ENCODE data around the gene PRPSAP2.

PRPSAP2 gene

DNA sequence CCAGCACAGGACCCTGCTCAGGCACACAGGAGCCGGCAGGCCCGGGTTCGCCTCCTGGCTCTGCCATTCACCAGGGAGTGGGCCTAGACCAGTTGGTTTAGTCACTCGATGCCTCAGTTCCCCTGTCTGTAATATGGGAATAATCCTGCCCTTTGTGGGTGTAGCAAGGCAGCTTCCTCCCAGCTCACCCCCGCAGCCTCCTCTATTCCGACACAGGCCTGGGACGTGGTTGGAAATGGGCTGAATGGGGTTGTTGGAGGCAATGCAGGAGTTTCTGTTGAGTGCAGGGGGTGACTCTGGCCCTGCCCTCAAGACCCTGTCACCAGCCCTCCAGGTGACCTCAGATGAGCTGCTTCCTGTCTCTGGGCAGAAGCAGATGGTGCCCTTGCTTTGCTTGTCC, 113.9 kb downstream of the PRPSAP2 start:
- no peak overlapping the region for H3K4me3 ChIP-seq (ENCODE audit: low read length in 2 of 2)
- no peak overlapping the region for H3K9ac ChIP-seq (ENCODE audit: low read length in 2 of 2)
- H3K36me3 ChIP-seq (ENCODE audit: control insufficient read depth in 2 of 2, insufficient read depth in 2 of 2, low read length in 2 of 2) = no peaks in the 10 kb centered on the region
- no peaks in the 10 kb centered on the region for H3K4me1 ChIP-seq (ENCODE audit: control insufficient read depth, insufficient read depth, low read length)
- no peaks in the 10 kb centered on the region for H3K27me3 ChIP-seq (ENCODE audit: control insufficient read depth in 1 of 2, insufficient read depth in 2 of 2, low read length in 2 of 2)
- no peaks in the 10 kb centered on the region for H3K9me3 ChIP-seq (ENCODE audit: control insufficient read depth in 2 of 2, low read length in 2 of 2)
- no peak overlapping the region for H3K27ac ChIP-seq (ENCODE audit: low read length)

DNA sequence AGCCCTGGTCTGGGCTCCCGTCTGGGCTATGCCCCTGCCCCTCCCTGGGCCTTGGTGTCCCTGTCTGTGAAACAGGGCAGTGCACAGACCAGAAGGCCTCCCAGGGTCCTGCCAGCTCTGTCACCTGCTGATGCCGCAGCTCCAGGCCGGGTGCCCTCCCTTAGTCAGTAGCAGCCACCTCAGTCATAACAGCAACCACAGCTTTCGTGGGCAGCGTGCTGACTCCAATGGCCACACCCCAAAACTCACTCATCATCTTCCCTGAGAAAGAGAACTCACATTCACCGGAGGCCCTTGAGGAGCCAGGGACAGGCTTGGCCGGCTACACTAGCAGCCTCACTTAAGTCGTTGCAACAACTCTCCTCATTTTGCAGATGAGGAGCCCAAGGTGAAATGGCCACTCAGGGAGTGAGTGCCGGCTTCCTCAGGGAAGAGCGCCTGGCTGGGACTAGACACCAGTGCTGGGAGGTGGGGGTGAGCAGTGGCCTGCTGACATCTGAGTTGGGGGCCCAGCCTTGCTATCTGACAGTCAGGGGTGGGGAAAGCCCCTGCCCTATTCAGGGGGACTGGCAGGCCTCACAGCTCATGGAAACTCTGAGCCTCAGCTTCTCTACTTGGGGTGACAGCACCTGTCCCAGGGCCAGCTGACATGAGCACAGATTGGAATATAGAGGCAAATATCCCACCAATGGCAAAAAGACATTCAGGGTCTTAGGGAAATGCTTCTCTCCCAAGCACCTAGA, 116.6 kb downstream of the PRPSAP2 start:
- no peak overlapping the region for H3K9ac ChIP-seq (ENCODE audit: low read length in 2 of 2)
- peaks cover 0 to 2% of the 10 kb centered on the region in 2 donors for H3K36me3 ChIP-seq (ENCODE audit: control insufficient read depth in 2 of 2, insufficient read depth in 2 of 2, low read length in 2 of 2)
- H3K27ac ChIP-seq (ENCODE audit: low read length) = no peak overlapping the region
- H3K4me1 ChIP-seq (ENCODE audit: control insufficient read depth, insufficient read depth, low read length) = no peaks in the 10 kb centered on the region
- no peaks in the 10 kb centered on the region for H3K27me3 ChIP-seq (ENCODE audit: control insufficient read depth in 1 of 2, insufficient read depth in 2 of 2, low read length in 2 of 2)
- no peaks in the 10 kb centered on the region for H3K9me3 ChIP-seq (ENCODE audit: control insufficient read depth in 2 of 2, low read length in 2 of 2)
- no peak overlapping the region for H3K4me3 ChIP-seq (ENCODE audit: low read length in 2 of 2)

DNA sequence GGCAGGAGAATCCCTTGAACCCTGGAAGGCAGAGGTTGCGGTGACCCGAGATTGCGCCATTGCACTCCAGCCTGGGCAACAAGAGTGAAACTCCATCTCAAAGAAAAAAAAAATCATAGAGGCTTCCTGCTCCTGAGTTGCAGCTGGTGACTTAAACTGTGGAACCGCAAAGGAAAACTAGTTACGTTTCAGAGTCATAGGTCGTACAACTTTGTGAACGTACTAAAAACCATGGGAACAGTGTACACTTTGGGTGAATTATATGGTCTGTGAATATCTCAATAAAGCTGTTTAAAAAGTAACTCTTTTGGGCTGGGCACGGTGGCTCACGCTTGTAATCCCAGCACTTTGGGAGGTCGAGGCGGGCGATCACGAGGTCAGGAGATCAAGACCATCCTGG, 117.7 kb downstream of the PRPSAP2 start:
- no peak overlapping the region for H3K9ac ChIP-seq (ENCODE audit: low read length in 2 of 2)
- H3K27me3 ChIP-seq (ENCODE audit: control insufficient read depth in 1 of 2, insufficient read depth in 2 of 2, low read length in 2 of 2) = no peaks in the 10 kb centered on the region
- H3K4me3 ChIP-seq (ENCODE audit: low read length in 2 of 2) = no peak overlapping the region
- H3K27ac ChIP-seq (ENCODE audit: low read length) = no peak overlapping the region
- peaks cover 0 to 2% of the 10 kb centered on the region in 2 donors for H3K36me3 ChIP-seq (ENCODE audit: control insufficient read depth in 2 of 2, insufficient read depth in 2 of 2, low read length in 2 of 2)
- no peaks in the 10 kb centered on the region for H3K9me3 ChIP-seq (ENCODE audit: control insufficient read depth in 2 of 2, low read length in 2 of 2)
- H3K4me1 ChIP-seq (ENCODE audit: control insufficient read depth, insufficient read depth, low read length) = no peaks in the 10 kb centered on the region

DNA sequence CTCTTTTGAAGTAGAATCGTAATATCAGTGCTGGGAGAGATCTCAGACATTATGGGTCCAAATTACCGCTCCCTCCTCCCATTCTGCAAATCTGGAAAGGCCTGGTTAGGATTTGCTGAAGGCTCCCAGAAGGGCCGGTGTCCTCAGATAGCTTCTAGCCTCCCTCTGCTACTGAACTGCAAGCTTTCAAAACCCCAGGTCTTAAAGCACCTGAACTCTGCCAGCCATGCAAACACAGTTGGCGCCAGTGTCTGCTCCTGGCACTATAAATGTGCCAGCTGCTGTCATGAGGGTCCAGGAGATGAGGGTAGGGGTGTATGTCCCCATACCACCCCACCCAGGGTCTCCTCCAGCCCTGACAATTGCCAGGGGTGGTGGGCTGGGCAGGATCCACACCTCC, 118.3 kb downstream of the PRPSAP2 start:
- Histone ChIP-seq H3K4me3 (ENCODE audit: low read length in 2 of 2) (no peak overlapping the region), H3K36me3 (ENCODE audit: control insufficient read depth in 2 of 2, insufficient read depth in 2 of 2, low read length in 2 of 2) (peaks cover 0 to 2% of the 10 kb centered on the region in 2 donors), H3K9ac (ENCODE audit: low read length in 2 of 2) (no peak overlapping the region), H3K27ac (ENCODE audit: low read length) (no peak overlapping the region), H3K27me3 (ENCODE audit: control insufficient read depth in 1 of 2, insufficient read depth in 2 of 2, low read length in 2 of 2) (no peaks in the 10 kb centered on the region), H3K4me1 (ENCODE audit: control insufficient read depth, insufficient read depth, low read length) (no peaks in the 10 kb centered on the region), H3K9me3 (ENCODE audit: control insufficient read depth in 2 of 2, low read length in 2 of 2) (no peaks in the 10 kb centered on the region)

DNA sequence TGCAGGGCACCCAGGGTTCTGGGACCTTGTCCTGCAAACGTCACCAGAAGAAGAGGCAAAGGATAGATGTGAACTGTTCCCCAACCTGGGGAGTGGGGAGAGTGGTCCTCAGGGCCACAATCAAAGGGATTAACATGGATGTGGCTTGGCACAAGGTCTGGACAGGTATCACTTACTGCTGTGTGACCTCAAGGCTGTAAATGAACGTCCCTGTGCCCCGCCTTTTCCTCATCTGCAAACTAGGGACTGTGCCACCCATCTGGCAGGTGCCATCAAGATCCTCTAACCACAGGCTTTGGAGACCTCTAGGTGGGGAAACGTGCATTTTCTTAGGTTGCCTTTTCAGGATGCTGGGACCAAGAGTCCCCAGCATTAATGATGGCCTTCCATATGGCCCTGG, 119.1 kb downstream of the PRPSAP2 start:
- Histone ChIP-seq H3K4me1 (ENCODE audit: control insufficient read depth, insufficient read depth, low read length) (no peaks in the 10 kb centered on the region), H3K9me3 (ENCODE audit: control insufficient read depth in 2 of 2, low read length in 2 of 2) (no peaks in the 10 kb centered on the region), H3K36me3 (ENCODE audit: control insufficient read depth in 2 of 2, insufficient read depth in 2 of 2, low read length in 2 of 2) (peaks cover 0 to 2% of the 10 kb centered on the region in 2 donors), H3K4me3 (ENCODE audit: low read length in 2 of 2) (no peak overlapping the region), H3K9ac (ENCODE audit: low read length in 2 of 2) (no peak overlapping the region), H3K27me3 (ENCODE audit: control insufficient read depth in 1 of 2, insufficient read depth in 2 of 2, low read length in 2 of 2) (no peaks in the 10 kb centered on the region), H3K27ac (ENCODE audit: low read length) (no peak overlapping the region)

DNA sequence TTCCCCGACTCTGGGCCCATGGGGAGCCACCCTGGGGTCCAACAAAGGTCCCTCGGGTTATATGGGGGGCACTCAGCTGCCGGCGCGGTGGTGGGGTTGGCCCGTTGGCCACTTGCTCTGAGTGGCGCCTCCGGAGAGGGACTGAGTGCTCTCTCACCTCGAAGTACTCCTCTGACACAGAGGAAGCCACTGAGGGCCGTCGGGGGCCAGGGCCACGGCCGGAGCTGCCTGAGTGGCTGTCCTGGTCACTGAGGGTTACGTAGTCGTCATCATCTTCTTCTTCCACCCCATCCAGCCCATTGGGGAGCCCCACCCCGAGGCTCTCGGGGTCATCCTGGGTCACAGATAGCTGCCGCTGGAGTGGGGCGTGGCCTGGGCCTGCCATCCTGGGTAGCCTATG, 119.7 kb downstream of the PRPSAP2 start:
- Histone ChIP-seq H3K9me3 (ENCODE audit: control insufficient read depth in 2 of 2, low read length in 2 of 2) (no peaks in the 10 kb centered on the region), H3K4me3 (ENCODE audit: low read length in 2 of 2) (no peak overlapping the region), H3K27me3 (ENCODE audit: control insufficient read depth in 1 of 2, insufficient read depth in 2 of 2, low read length in 2 of 2) (no peaks in the 10 kb centered on the region), H3K9ac (ENCODE audit: low read length in 2 of 2) (no peak overlapping the region), H3K27ac (ENCODE audit: low read length) (no peak overlapping the region), H3K36me3 (ENCODE audit: control insufficient read depth in 2 of 2, insufficient read depth in 2 of 2, low read length in 2 of 2) (peaks cover 0 to 2% of the 10 kb centered on the region in 2 donors), H3K4me1 (ENCODE audit: control insufficient read depth, insufficient read depth, low read length) (no peaks in the 10 kb centered on the region)

DNA sequence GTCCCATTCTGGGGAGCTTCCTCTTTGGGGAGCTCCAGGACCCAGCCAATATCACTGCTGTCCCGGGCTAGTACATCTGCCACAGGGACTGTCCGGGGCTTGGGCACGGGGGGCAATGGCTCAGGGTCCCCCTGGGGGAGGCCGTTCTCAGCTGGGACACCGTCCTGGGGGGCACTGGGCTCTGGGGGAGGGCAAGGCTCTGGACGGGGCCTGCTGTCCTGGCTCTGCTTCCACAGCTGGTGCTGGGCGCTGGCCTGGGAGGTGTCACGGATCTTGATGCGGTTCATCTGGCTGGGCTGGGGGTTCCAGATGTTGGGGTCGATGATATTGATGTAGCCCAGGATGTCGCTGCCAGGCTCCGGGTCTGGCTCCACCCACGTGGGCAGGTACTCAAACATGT, 120.1 kb downstream of the PRPSAP2 start:
- Histone ChIP-seq H3K9ac (ENCODE audit: low read length in 2 of 2) (no peak overlapping the region), H3K4me3 (ENCODE audit: low read length in 2 of 2) (no peak overlapping the region), H3K36me3 (ENCODE audit: control insufficient read depth in 2 of 2, insufficient read depth in 2 of 2, low read length in 2 of 2) (peaks cover 0 to 2% of the 10 kb centered on the region in 2 donors), H3K4me1 (ENCODE audit: control insufficient read depth, insufficient read depth, low read length) (no peaks in the 10 kb centered on the region), H3K27me3 (ENCODE audit: control insufficient read depth in 1 of 2, insufficient read depth in 2 of 2, low read length in 2 of 2) (no peaks in the 10 kb centered on the region), H3K27ac (ENCODE audit: low read length) (no peak overlapping the region), H3K9me3 (ENCODE audit: control insufficient read depth in 2 of 2, low read length in 2 of 2) (no peaks in the 10 kb centered on the region)

DNA sequence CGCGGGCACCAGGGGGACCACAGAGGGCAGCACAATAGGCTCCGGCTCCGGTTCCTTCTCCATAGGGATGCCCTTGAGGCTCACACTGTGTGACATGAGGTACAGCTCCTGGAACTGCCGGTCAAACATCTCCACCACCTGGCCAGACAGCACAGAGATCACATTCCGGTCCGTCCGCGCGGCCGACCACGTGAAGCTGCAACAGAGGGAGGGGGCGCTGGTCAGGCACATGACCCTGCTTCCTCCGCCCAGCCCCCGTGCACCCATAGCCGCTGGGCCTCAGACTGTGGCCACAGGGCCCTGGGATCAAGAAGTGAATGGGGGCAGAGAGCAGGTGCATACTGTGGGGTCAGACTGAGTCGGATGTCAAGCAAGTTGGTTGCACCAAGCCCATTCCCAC, 120.7 kb downstream of the PRPSAP2 start:
- no peaks in the 10 kb centered on the region for H3K4me1 ChIP-seq (ENCODE audit: control insufficient read depth, insufficient read depth, low read length)
- no peak overlapping the region for H3K9ac ChIP-seq (ENCODE audit: low read length in 2 of 2)
- H3K36me3 ChIP-seq (ENCODE audit: control insufficient read depth in 2 of 2, insufficient read depth in 2 of 2, low read length in 2 of 2) = peaks cover 0 to 2% of the 10 kb centered on the region in 2 donors
- no peaks in the 10 kb centered on the region for H3K27me3 ChIP-seq (ENCODE audit: control insufficient read depth in 1 of 2, insufficient read depth in 2 of 2, low read length in 2 of 2)
- H3K4me3 ChIP-seq (ENCODE audit: low read length in 2 of 2) = no peak overlapping the region
- no peak overlapping the region for H3K27ac ChIP-seq (ENCODE audit: low read length)
- H3K9me3 ChIP-seq (ENCODE audit: control insufficient read depth in 2 of 2, low read length in 2 of 2) = no peaks in the 10 kb centered on the region

Data from stomach smooth muscle (tissue), 2 donors.